ENCODE results near the gene APEH.

- TF ChIP-seq MAX (IDR thresholded peaks at IDR 0.05) (no peak), RAD21 (IDR thresholded peaks at IDR 0.05) (no peak), CTCF (IDR thresholded peaks at IDR 0.05; ENCODE audit: low read depth, low read length, missing input control) (no peak), TAF1 (conservative IDR thresholded peaks at IDR 0.05) (no peak), ATF3 (IDR thresholded peaks at IDR 0.05) (no peak), GABPA (IDR thresholded peaks at IDR 0.05 in 1 of 2, conservative IDR thresholded peaks at IDR 0.05 in 1 of 2) (no peak)
Observed at GRCh38 chr3:49641292-49641691, 32.9 kb upstream of the APEH start.

Data from liver (tissue), 3 donors.